ENCODE measurements around the gene ANAPC7.
A peak's percentile ranks its signal among the peaks of the same experiment; 100 is the strongest.
"Not testable (repeated sequence)": the region's sequence is repeated elsewhere in the genome, so short reads cannot be mapped to it uniquely, and the experiment has no call there.

The ANAPC7 gene

DNA sequence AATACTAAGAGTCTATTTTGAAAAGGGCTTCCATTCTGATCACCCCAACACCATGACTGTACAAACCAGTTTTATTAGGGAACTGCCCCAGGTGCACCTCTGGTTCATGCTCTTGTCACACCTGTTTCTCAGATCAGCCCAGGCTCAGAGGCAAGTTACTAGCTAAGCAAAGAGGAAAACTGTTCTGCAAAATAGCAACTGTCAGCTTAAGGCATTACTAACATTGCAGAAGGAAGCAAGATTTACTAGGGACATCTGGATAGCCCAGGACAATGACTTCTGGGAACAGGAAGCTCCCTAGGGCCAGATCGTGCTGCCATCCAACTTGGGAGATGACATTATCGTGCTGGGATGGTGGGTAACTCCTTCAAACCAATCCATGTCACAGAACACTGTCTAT is 30.1 kb downstream of the ANAPC7 start:
- DNase-seq: no peak

DNA sequence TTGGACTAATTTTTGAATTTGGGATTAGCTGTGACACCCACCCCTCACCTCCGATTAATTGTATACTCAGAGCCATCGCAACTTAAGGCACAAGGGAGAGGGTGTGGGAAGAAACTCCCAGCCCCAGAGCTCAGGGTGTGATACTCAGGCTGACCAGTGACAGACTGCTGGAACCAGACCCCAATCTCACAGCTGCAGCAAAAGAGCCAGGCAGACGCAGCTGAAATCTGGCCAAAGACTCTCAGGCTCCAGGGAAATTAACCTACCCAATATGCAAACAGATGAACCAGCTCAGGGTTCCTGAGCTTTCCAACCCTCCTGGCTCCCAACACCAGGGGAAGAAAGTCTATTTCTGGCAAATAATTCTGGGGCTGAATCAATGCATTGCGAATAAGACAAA is 30.5 kb downstream of the ANAPC7 start:
- DNase-seq: peak; percentile 71

DNA sequence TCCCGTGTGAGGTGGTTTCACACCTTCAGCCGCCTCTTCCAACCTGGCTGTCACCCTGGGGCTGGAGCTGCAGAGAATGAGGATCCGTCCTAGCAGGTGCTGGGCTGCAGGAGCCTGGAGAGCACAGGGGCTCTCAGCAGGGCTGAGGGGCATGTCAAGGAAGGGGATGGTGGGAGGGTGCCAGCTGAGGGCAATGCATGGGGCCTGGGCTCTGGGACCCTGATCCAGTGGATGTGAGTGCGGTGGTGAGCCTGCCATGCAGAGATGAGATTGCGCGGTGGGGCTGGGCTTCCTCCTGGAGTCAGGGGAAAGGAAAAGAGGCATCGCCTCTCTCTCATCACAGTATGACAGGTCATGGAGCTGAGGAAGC is 31.5 kb downstream of the ANAPC7 start:
- DNase-seq: no peak

DNA sequence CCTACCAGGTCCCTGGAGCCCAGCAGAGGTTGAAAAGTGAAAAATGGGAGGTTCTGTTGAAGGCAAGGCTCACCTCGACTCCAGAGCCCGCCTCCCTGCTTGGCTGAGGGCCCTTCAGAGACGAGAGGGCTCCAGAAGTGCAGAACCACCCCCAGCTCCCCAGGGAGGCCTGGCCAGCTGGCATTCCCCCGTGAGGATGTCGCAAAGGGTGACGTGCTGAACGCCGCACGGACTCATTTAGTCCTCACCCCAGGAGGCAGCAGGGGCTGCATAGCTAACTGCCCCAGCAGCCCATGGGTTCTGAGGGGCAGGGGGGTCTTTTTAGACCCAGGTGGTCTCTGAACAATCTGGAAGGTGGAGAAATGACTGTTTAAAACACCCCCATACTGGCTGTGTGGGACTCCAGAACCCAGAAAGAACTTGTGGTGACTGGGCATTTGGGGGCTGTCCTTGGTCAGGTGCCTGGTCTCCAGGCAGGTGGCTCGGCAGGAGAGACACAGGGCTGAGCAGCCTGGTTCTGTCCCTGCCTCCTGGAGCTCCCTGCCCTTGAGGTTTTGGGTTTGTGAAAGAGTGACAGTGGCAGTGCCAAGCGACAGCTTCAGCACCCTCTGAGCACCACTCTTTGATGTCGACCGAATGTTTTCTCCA is 32.0 kb downstream of the ANAPC7 start:
- no peak for DNase-seq

DNA sequence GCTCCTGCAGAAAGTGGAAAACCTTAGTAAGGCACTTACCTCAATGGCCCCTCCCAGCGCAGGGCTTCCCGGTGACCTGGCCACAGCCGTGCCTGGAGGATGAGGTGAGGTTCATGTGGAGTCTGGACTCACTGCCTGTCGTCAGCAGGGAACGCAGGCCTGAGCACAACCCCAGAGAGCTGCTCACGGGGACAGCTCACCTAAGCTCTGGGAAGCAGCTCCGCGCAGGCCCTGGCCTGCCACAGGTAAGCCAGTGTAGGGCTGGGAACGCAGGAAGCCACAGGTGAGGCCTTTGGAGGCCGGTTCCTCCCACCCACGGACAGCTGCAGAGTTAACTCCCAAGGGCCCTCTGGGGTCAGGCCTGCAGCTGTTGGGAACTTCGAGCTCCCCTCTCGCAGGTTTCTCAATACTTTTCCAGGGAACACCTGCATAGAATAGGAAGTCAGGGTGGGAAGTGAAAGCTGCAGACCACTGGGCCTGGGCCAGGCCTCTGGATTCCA is 32.7 kb downstream of the ANAPC7 start:
- no peak for DNase-seq

DNA sequence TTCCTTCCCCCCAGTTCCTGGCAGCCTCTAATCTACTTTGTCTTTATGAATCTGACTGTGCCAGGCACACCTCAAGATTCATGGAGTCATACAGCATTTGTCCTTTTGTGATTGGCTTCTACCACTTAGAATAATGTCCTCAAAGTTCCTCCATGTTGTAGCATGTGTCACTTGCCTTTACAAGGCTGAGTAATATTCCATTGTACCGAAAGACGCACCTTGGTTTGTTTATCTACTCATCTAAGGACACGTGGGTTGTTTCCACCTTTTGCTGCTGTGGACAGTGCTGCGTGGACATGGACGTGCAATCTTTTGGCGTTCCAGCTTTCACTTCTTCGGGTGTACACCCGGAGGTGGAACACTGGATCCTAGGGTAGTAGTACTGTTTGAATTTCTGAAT is 33.5 kb downstream of the ANAPC7 start:
- no peak for DNase-seq

DNA sequence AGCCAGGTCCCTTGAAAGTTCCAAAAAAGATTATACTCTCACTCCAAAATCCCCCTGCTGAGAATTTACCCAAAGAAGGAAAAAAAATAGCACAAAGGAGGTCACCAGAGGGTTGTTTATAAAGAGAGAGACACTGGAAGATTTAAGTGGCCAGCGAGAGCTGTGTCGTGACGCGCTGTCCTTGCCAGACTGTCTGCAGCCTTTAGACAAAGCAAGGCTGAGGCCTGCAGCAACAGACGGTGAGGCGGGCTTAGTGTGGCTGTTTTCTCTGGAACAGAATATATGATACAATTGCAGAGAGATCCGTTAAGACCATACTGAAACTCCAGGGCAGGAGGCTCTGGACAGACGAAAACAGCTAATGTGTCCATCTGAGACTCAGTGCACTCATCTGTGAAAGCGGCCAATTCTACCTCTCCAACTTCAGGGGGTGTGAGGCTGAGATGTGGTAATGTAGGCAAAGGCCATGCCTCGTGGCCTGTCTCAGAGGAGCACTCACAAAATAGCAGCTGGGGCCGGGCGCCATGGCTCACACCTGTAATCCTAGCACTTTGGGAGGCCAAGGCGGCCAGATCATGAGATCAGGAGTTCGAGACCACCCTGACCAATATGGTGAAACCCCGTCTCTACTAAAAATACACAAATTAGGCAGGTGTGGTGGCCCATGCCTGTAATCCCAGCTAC is 36.2 kb downstream of the ANAPC7 start:
- no peak for DNase-seq

DNA sequence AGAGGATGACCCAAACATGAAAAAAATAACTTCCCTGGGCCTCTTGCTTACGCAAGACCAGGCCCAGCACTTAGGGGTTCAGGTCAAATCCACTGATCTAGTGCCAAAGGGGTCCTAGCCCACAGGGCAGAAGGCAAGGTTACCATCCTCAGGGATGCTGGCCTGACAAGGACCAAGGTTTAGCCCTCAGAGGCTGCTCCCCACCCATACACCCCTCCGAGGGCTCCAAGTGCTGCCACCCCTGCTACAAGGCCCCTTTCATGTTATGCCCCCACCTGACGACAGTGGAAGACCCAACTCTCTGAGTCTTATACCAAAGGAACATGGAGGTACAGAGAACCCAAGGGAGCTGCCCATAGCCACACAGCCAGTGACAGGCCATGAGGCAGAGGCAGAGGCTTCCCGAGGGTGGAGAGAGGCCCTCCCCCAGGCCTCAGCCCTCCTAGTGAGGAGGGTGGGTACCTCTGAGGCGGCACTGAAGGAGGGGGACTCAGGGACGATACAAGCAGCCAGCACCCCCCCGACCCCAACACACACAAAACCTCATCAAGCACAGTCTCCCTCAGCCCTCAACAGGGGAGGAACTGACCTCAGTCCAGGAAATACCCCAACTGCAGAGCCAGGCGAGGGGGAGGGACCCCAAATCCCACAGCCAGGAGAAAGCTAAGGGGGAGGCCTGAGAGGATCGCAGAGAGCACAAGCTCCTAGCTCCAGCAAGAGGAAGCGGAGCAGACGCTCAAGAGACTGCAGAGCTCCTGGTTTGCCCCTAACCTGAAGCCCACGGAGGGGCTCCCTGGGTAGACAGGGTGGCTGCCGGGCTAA is 37.0 kb downstream of the ANAPC7 start:
- DNase-seq: no peak

DNA sequence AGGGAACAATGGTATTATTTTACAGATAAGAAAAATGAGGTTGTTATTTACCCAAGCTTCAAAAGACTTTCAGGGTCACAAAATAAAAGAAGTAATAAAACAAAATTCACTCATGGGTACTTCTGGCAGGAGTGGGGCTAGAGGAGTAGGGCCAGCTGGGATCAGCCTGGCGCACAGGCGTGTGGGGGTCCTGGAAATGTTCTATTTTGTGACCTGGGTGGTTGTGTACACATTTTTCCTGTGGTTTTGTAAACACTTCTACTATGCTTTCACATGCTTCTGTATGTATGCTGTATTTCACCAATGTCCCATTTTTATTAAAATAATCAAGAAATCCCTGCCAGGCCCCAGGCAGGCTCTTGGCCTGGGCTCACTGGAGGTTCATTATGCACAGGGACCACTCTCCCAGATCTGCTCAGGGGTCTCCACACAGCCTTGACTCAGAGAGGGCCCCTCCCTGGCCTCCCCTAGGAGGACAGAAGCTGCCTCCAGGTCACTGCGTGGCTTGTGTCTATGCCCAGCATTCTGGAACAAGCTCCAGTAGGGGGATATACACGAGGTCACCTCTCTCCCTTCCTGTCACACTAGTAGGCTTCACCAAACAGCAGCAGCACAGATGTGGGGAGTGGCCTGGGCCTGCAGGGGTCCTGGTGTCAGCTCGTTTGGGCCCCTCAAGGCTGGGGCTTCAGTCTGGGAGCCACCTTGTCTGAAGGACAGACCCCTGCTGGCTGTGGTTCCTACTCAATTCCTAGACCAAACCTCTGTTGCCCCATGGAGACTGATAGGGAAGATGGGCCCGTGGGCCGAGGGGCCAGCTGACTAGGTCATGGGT is 37.8 kb downstream of the ANAPC7 start:
- no peak for DNase-seq

DNA sequence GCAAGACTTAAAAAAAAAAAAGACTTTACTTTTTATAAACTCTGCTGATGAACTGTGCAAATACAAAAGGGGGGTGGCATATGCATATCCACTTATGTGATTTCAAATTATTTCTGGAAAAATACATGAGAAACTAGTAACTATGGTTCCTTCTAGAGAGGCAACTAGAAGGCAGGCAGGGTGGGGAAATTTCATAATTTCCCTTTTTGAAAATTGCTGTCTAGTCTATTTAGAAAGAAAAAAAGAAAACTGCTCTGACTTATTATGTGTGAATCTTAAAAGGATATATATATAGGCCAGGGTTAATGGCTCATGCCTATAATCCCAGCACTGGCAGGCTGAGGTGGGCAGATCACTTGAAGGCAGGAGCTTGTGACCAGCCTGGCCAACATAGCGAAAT is 42.3 kb downstream of the ANAPC7 start:
- no peak for DNase-seq

DNA sequence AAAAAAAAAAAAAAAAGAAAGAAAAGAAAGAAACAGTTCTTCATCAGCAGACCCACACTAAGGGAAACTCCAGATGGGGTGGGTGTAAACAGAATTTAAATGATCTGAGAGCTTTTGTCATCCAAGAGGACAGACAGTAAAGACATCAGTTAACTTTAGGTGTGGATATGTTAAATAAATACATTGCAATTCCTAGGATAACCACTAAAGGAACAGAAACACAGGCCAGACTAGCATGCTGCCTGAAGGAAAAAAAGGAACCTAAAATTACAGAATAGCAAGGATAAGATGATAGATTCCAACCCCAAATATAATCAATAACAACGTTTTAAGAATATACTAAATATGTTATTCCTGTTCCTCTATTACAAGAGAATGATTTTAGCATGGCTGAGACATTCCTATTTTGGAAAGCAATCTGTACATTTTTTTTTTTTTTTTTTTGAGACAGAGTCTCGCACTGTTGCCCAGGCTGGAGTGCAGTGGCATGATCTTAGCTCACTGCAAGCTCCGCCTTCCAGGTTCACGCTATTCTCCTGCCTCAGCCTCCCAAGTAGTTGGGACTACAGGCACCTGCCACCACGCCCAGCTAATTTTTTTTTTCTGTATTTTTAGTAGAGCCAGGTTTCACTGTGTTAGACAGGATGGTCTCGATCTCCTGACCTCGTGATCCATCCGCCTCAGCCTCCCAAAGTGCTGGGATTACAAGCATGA is 45.0 kb downstream of the ANAPC7 start:
- not testable (repeated sequence) for DNase-seq

DNA sequence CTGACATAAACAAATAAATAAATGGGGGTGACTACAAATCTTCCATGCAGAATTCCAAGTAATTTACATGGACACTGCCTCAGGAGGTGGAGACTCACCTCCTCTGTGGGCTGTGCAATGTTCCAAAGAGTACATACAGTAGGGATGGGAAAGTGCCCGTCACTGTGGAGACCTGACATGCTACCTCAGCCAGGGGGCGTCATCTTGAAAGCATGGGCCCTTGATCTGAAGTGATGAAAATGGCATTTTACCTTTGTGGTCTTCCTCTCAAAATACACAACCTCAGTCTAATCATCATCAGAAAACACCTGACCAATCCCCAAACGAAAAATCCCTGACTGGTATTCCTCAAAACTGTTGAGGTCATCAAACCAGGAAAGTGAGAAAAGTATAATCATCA is 48.4 kb downstream of the ANAPC7 start:
- DNase-seq: no peak

DNA sequence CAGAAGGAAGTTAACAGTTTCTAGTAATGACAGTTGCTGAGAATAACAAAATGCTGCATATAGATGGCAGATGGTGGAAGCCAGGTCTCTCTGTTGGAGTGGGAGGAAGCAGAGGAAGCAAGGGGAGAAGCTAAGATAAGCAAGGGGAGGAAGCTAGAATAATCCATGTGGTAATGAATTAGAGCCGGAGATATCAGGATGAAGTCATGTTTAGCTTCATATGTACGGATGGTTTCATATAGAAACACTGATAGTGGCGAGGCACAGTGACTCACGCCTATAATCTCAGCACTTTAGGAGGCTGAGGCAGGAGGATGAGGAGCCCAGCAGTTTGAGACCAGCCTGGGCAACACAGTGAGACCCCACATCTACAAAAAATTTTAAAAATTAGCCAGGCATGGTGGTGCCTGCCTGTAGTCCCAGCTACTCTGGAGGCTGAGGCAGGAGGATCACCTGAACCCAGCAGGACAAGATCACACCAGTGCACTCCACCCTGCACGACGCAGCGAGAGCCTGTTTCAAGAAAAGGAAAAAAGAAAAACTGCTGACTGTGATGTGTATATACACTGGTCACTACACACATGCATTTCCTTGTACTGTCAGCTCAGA is 49.2 kb downstream of the ANAPC7 start:
- no peak for DNase-seq

DNA sequence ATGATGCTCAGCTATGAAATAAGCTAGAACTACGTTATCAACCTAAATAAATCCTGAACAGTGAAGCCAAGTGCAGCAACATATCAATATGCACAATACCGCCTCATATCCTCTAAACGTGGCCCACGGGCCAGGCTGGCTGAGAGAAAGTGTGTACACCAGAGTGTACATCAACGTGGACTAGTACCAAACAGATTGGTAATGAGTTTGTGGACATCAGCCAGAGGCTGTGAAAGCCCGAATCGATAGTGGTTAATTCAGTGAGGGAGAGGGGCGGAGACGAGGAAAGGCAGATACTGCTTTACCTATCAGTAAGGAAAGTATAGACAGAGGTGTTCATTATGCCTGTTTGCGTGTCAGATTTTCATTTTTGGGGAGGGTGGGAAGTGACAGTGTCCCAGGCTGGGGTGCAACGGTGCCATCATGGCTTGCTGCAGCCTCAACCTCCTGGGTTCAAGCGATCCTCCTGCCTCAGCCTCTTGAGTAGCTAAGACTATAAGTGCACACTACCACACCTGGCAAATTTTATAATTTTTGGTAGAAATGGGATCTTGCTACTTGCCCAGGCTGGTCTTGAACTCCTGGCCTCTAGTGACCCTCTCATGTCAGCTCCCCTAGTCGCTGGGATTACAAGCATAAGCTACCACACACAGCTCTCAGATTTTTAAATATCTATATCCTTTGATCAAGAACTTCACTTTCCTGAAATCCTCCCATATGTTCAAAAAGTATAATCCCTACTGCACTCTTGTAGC is 50.1 kb downstream of the ANAPC7 start:
- DNase-seq: no peak

DNA sequence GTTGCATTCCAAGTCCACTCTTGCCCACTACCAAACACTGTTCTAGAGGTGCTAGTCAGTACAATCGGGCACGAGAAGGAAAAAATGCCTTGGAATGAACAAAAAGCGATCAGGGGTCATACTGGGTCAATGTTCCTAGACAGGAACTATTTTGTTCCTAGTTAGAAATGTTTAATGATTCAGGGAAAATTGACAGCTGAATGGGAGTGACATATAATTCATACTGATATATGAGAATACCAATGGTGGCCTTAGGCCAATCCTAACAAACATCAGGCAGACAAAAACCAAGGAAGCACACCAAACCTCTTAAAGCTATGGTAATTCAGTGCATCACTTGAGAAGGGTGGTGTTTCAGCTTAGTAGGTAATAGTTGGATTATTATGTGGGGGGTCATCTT is 51.1 kb downstream of the ANAPC7 start:
- DNase-seq: no peak

DNA sequence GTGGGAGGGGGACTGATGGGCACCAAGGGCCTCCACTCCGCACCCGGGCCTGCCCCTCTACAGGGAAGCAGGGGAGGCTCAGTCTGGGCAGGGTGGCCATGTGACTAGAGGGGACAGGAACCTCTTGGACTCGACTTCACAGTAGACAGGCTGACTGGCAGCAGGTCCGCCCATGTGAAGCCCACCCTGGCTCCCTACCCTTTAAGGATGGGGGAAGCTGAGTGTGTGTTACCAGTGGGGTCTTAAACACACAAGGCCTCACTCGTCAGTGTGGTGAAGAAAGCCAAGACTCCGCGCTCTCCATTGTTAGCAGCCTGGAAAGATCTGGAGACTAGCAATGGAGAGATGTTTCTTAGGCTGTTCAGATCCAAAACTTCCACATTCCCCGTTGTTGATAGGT is 52.4 kb downstream of the ANAPC7 start:
- DNase-seq: no peak

DNA sequence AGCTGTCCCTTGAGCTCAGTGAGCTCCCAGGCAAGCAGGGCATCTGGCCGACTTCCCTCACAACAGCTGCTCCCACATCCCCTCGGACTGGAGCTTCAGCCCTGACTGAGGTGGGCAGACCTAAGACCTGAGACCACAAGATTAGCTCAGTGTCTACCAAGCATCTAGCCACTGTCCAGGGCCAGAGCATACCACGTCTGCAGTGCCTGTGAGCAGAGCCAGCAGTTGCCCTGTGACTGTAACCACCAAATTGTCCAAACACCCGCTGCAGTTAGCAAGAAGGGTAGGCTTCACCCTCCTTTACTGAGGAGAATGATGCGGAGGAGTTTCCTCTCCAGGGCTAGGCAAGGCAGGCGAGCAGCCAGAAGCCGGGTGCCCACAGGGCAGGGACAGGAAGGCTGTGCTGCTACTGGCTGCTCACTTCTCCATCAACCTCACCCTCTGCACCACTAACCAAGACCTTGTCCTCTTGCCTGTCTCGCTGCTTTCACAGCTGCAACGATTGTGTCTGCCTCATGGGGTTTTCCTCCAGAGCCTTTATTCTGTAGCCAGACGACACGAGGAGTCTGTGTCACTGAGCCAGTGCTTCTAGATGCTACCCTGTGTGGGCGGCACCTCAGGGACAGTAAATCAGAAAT is 53.9 kb downstream of the ANAPC7 start:
- no peak for DNase-seq

DNA sequence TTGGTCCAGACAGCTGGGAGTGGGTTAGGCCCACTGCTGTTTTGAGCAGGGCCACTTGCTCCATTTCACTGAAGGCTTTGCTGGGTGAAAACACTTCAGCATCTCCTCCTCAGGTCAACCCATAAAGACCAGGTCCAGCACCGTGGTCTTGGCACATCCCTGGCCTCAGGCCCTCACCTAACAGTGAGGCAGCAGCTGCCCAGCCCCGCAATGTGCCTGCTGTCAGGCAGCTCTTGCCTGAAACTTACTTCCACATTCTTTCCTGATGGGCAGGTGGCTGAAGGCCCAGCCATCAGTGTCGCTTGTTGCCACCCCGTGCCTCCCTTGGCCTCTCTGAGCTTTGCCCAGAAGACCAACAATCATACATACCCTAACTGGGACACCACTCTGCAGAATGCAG is 54.4 kb downstream of the ANAPC7 start:
- no peak for DNase-seq

DNA sequence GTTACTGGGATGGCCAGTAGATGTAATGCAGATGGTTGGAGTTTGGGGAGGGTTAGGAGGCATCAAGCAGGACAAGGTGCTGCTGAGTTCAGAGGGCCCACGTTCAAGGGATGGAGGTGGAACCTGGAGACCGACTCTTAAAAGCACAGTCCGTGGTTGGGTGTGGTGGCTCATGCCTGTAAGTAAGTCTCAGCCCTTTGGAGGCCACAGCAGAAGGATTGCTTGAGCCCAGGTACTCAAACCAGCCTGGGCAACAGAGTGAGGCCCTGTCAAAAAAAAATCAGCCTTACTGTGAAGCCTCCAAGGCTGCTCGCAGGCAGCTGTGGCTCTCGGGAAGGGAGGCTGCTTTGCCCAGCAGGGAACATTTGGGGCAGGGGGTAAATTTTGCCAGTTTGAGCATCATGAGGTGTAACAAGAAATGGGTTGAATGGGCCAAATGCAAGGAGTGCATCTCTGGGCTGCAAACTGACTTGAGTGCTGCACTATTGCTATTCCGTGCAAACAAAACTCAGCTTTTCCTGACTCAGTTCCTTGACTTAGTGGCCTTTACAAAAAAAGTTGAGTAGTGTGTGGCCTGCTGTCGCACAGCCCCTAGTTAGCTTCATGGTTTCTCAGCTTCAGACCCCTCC is 55.0 kb downstream of the ANAPC7 start:
- no peak for DNase-seq

DNA sequence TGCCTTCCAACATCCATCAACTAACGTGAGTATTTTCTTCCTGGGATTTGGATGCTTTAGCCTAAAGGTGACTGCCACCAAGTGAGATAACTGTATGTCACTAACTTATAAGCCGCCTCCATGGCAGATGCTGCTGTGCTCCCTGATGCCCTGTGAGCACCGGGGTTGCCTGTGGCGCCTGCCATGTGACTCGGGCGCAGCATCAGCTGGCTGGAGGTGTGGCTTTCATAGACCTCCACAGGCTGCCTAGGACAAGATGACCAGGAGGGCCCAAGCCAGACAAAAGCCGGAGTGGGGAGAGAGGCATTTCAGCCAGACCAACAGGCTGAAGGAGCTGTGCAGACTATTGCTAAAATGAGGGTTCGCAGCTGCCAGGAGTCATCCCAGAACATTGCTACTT is 55.7 kb downstream of the ANAPC7 start:
- DNase-seq: no peak
